ENCODE results near the gene POLR3C.

Gene POLR3C

GRCh38 chr1:145858238-145858900 lies 34.4 kb downstream of the POLR3C start:
- 0 out of 2 replicates have a peak, but pooled peaks have one; percentile 2 for TF ChIP-seq CTCF (conservative IDR thresholded peaks at IDR 0.05; ENCODE audit: low read length)
- peak overlapping the region; percentile 96 for H3K4me3 ChIP-seq (ENCODE audit: low read length)
- DNase-seq (ENCODE audit: low read depth): peak; percentile 29

DNA sequence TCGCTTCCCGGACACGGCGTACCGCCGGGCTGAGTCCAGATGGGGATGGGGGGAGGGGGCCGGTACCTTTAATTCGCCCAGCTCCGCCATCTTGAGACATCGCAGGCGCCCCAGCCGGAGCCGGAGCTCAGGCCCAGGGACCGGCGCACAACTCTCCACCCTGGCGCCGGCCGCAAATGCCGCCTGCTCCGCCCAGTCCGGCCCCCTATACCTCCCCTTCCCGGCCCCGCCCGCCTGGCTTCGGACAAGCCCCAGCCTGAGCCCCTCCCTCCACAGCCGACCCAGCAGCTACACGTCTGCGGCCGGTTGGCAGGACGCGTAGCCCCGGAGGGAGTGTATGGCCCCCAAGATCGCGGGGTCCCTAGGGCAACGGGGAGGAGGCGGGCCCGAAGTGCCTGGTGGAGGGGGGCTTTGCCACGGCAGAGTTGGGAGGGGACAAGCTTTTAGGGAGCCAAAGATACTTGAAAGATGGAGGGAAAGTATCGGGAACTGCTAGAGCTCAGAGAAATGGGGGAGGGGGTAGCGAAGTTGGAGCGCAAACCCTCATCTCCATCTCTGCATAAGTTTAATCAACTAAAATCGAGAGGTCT lies 35.0 kb downstream of the POLR3C start, which contains the start of gene PIAS3:
TSS of gene PIAS3 (minus strand) at position 181 of the 590 bp plus-strand sequence. CDS start at position 90, 91 bp downstream.
- TF ChIP-seq CTCF (conservative IDR thresholded peaks at IDR 0.05; ENCODE audit: low read length): no peak
- peak within 1 kb of the TSS; percentile 96 for H3K4me3 ChIP-seq (ENCODE audit: low read length)
- peak; percentile 95 for DNase-seq (ENCODE audit: low read depth)

DNA sequence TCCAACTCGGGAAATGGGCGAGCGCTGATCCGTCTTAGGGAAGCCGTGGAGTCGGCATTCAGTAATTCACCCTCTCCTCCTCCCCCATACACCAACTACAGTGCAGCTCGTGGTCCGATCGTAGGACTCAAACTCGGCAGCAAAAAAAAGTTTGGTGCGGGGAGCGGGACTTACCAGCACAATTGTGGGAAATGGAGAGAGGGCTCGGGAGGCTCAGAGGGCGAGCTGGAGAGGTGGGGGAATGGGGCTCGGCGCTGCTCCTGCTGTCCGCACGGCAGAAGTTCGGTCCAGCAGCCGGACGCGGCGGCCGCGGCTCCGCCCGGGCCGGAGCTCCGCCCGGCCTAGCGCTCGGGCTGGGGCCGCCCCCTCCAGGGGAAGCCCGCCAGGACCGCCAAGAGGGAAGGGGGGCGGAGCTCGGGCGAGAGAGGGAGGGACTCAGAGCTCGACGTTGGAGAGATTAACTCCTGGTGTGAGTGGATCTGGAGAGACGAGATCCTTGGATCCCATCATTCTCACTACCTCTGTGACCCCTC lies 35.6 kb downstream of the POLR3C start:
- no peak for TF ChIP-seq CTCF (conservative IDR thresholded peaks at IDR 0.05; ENCODE audit: low read length)
- DNase-seq (ENCODE audit: low read depth): peak; percentile 87
- peak overlapping the region; percentile 96 for H3K4me3 ChIP-seq (ENCODE audit: low read length)

DNA sequence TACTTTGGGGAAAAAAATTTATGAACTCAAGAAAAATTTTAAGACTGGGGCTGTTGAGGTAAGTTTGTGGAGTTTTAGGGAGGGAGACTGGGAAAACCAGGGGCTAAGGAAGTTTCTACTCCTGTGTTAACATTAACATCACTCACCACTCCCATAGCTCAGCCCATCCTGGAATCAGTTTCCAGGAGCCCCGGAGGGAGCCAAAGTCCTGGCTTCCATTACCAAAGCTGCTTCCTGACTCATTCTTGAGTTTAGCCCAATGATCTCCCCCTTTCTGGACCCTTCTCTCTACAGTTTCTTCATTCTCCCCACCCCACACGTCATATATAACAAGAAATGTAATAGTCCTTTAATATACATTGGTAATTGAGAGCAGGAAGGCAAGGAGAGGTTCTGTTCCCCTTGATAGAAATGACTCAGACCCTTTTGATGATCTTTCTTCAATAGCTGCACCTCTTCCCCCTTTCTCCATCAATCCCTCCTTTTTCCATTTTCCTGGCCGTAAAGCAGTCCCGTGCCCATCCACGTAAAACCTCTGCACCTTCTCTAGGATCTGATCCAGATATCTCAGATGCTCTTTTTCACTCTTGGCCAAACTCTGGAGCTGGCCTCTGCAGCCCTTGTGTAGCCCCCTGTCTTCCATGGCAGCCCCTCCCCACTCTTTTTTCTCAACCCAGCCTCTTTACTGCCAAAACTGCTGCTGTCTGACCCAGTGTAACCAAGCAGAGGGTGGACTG lies 39.5 kb downstream of the POLR3C start:
- no peak for DNase-seq (ENCODE audit: low read depth)
- no peak overlapping the region for H3K4me3 ChIP-seq (ENCODE audit: low read length)
- no peak for TF ChIP-seq CTCF (conservative IDR thresholded peaks at IDR 0.05; ENCODE audit: low read length)

DNA sequence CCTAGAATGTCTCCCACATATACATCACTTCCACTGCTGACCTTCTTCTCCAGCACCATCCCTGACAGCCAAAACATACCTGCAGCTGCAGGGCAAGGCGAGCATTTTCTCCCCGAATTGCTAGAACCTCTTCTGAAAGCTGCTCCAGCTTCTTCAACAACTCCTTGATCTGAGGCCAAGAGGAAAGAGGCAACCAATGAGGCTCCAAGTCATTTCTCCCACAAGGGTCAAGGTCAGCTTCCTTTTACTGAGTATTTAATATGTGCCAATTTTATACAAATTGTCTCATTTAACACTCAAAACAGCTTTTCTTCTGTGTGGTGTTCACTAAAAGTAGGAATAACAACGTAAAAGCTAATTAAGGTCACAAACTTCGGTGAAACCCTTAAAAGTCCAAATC lies 44.2 kb downstream of the POLR3C start:
- no peak for DNase-seq (ENCODE audit: low read depth)
- H3K4me3 ChIP-seq (ENCODE audit: low read length): no peak overlapping the region
- no peak for TF ChIP-seq CTCF (conservative IDR thresholded peaks at IDR 0.05; ENCODE audit: low read length)

DNA sequence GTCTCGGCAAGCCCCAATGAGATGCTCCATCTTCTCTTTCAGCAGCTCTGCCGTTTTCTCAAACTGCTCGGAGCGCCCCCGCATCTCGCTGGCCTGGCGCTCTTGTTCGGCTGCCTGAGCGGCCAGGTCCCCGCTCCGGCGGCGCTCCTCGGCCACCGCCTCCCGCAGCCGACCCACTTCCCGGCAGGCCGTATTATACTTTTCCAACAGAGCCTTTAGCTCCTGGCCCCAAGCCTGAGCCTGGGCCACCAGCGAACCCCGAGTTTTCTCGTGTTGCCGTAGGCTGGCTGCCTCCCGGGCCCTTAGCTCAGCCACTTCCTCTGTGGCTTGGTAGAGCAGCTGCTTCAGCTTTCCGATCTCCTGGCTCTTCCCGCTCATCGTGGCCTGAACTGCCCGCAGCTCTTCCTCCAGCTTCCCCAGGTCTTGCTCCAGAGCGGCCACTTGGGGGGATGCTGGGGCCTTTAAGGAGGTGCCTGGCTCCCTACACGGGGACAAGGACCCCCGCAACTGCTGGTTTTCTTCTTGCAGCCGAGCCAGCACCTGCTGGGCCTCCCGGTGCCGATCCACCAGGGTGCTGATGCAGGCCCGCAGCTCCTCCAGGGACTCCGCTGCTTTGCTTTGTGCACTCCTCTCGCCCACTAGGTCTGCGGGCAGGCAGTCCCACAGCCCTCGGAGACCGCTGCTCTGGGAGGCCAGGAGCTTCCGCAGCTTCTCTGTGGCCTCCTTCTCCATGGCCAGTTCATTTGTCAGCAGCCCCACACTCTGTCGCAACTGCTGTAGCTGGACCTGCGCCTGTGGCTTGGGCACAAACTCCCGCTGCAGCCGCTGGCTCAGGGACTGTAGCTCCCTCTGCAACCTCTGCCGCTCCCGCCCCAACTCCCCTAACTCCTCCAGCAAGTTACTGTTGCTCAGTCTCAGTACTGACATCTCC lies 48.3 kb downstream of the POLR3C start:
- TF ChIP-seq CTCF (conservative IDR thresholded peaks at IDR 0.05; ENCODE audit: low read length): no peak; the same call in 1 of the 2 replicates
- peak; percentile 55 for DNase-seq (ENCODE audit: low read depth)
- peak overlapping the region; percentile 61 for H3K4me3 ChIP-seq (ENCODE audit: low read length)
